ENCODE results near the gene SPDYA. TPM values are rescaled to one million over a fixed set of nuclear protein-coding genes. Genes with fewer than 3 reads are reported as not detected.

Gene SPDYA
- total and polyA plus RNA-seq, 2 of the 13 experiments (the other 11 are each of a cell fraction or from before 2014, with no cell fraction given): 0.32 to 0.75 TPM

GRCh38 chr2:28768422-28768821 lies 42.2 kb upstream of the SPDYA start:
- no peaks in the 10 kb centered on the region for H3K27me3 ChIP-seq (ENCODE audit: control insufficient read depth in 1 of 2, insufficient read depth in 2 of 2, low read length in 2 of 2)
- BruUV-seq (replicated peaks): no TSS peak
- ATAC-seq (no peak), FAIRE-seq (no peak), DNase-seq (ENCODE audit: low spot score) (no peak)
- in situ Hi-C loops (cut with HindIII; ENCODE audit: extremely low pct_ligation_motif_present, low pct_unique_long_range_greater_than_20kb): no loop called here
- H3K4me3 ChIP-seq (replicated peaks in 1 of 3; ENCODE audit: insufficient read depth in 1 of 3, low read depth in 2 of 3, low read length in 3 of 3): no peak overlapping the region
- H3K9ac ChIP-seq (ENCODE audit: insufficient read depth, low read depth, low read length): no peak overlapping the region
- H3K36me3 ChIP-seq (replicated peaks in 1 of 2; ENCODE audit: control insufficient read depth in 1 of 2, insufficient read depth in 2 of 2, low read length in 2 of 2): no peaks in the 10 kb centered on the region
- H3K9me3 ChIP-seq (ENCODE audit: low read length): no peaks in the 10 kb centered on the region
- H4K20me1 ChIP-seq (ENCODE audit: insufficient read depth, low read length): peaks cover 82% of the 10 kb centered on the region
- intact Hi-C loops (cut with micrococcal nuclease; ENCODE audit: unreplicated experiment): no loop called here
- H3K79me2 ChIP-seq (ENCODE audit: insufficient read depth, low read length): peaks cover 99% of the 10 kb centered on the region
- H3K27ac ChIP-seq (ENCODE audit: extremely low read length, insufficient read depth, low read length): no peak overlapping the region
- no peak overlapping the region for H3K4me2 ChIP-seq (ENCODE audit: low read depth, low read length)
- H3K4me1 ChIP-seq (ENCODE audit: insufficient read depth, low read length): peaks cover 20% of the 10 kb centered on the region
- CTCF ChIA-PET (ENCODE audit: low intra/inter-chr PET ratio, low total read pairs): no interaction called here
- POLR2A ChIA-PET: interaction anchor here (1.1 kb wide), 1 partner anchor 17 kb away, joined by 4 read pairs; the partner anchor contains the start of gene PPP1CB
- no peak for TF ChIP-seq ZNF761 (CRISPR knock-in tag; conservative IDR thresholded peaks at IDR 0.05)
- peak; percentile 97 for TF ChIP-seq ZNF12 (CRISPR knock-in tag; IDR thresholded peaks at IDR 0.05)
- H2AFZ ChIP-seq (ENCODE audit: low read length): no peak overlapping the region

GRCh38 chr2:28768952-28769351 lies 41.7 kb upstream of the SPDYA start:
- FAIRE-seq (no peak), DNase-seq (ENCODE audit: low spot score) (no peak), ATAC-seq (no peak)
- ChIA-PET CTCF (ENCODE audit: low intra/inter-chr PET ratio, low total read pairs) (no interaction called here), POLR2A (no interaction called here)
- no peak for TF ChIP-seq MTERF4 (CRISPR knock-in tag; IDR thresholded peaks at IDR 0.05)
- TF ChIP-seq DMAP1 (CRISPR knock-in tag; IDR thresholded peaks at IDR 0.05): no peak
- peak; percentile 93 for TF ChIP-seq ZNF317 (CRISPR knock-in tag; IDR thresholded peaks at IDR 0.05)
- TF ChIP-seq ZSCAN5A (CRISPR knock-in tag; IDR thresholded peaks at IDR 0.05; ENCODE audit: borderline replicate concordance): no peak
- TF ChIP-seq GTF3A (CRISPR knock-in tag; conservative IDR thresholded peaks at IDR 0.05): no peak
- no peak for TF ChIP-seq ZMYM4 (CRISPR knock-in tag; IDR thresholded peaks at IDR 0.05)
- no peak for TF ChIP-seq ZNF773 (CRISPR knock-in tag; IDR thresholded peaks at IDR 0.05; ENCODE audit: borderline replicate concordance)
- no peak for TF ChIP-seq ZNF550 (CRISPR knock-in tag; IDR thresholded peaks at IDR 0.05; ENCODE audit: borderline replicate concordance)
- Histone ChIP-seq H3K4me3 (replicated peaks in 1 of 3; ENCODE audit: insufficient read depth in 1 of 3, low read depth in 2 of 3, low read length in 3 of 3) (no peak overlapping the region), H2AFZ (ENCODE audit: low read length) (no peak overlapping the region), H3K9me3 (ENCODE audit: low read length) (no peaks in the 10 kb centered on the region), H3K36me3 (replicated peaks in 1 of 2; ENCODE audit: control insufficient read depth in 1 of 2, insufficient read depth in 2 of 2, low read length in 2 of 2) (no peaks in the 10 kb centered on the region), H3K4me2 (ENCODE audit: low read depth, low read length) (no peak overlapping the region), H3K4me1 (ENCODE audit: insufficient read depth, low read length) (peaks cover 20% of the 10 kb centered on the region), H3K27me3 (ENCODE audit: control insufficient read depth in 1 of 2, insufficient read depth in 2 of 2, low read length in 2 of 2) (no peaks in the 10 kb centered on the region), H3K79me2 (ENCODE audit: insufficient read depth, low read length) (peaks cover 99% of the 10 kb centered on the region), H4K20me1 (ENCODE audit: insufficient read depth, low read length) (peaks cover 82% of the 10 kb centered on the region), H3K9ac (ENCODE audit: insufficient read depth, low read depth, low read length) (no peak overlapping the region), H3K27ac (ENCODE audit: extremely low read length, insufficient read depth, low read length) (no peak overlapping the region)
- BruUV-seq (replicated peaks): no TSS peak
- WGBS (ENCODE audit: low lambda C conversion rate): 96% methylated on average over 5 of the region's 5 CpGs
- intact Hi-C loops (cut with micrococcal nuclease; ENCODE audit: unreplicated experiment): no loop called here
- in situ Hi-C loops (cut with HindIII; ENCODE audit: extremely low pct_ligation_motif_present, low pct_unique_long_range_greater_than_20kb): no loop called here

Measured in HepG2 (cell line).